ENCODE data around the gene HOXC10.

- TF ChIP-seq CTCF (IDR thresholded peaks at IDR 0.05; ENCODE audit: low read depth, low read length) = no peak
- TF ChIP-seq EZH2phosphoT487 (IDR thresholded peaks at IDR 0.05; ENCODE audit: low read depth) = no peak
Measured at GRCh38 chr12:54002915-54003389, 18.0 kb downstream of the HOXC10 start.
